ENCODE data around the gene RAPSN.

The RAPSN gene

GRCh38 chr11:47437218-47437745 lies 11.7 kb downstream of the RAPSN start (continued):
- TF ChIP-seq AEBP2 (tag by site-specific recombination; IDR thresholded peaks at IDR 0.05; ENCODE audit: borderline replicate concordance) (no peak), GLIS1 (tag by site-specific recombination; IDR thresholded peaks at IDR 0.05) (no peak), ZNF792 (tag by site-specific recombination; IDR thresholded peaks at IDR 0.05) (no peak)

- no peaks in the 10 kb centered on the region for H3K36me3 ChIP-seq (ENCODE audit: control insufficient read depth in 2 of 2, insufficient read depth in 1 of 2, low read length in 2 of 2)
- TF ChIP-seq KLF10 (tag by site-specific recombination; IDR thresholded peaks at IDR 0.05) (no peak), ZNF354C (tag by site-specific recombination; IDR thresholded peaks at IDR 0.05; ENCODE audit: borderline replicate concordance, low read depth) (no peak), ZNF701 (tag by site-specific recombination; IDR thresholded peaks at IDR 0.05) (no peak), YY2 (tag by site-specific recombination; IDR thresholded peaks at IDR 0.05) (no peak), ZNF133 (tag by site-specific recombination; IDR thresholded peaks at IDR 0.05) (no peak), PRDM6 (tag by site-specific recombination; IDR thresholded peaks at IDR 0.05) (no peak), ZNF555 (tag by site-specific recombination; conservative IDR thresholded peaks at IDR 0.05) (no peak), ZBTB8A (tag by site-specific recombination; IDR thresholded peaks at IDR 0.05) (no peak), ZNF677 (tag by site-specific recombination; IDR thresholded peaks at IDR 0.05) (no peak), OVOL3 (tag by site-specific recombination; IDR thresholded peaks at IDR 0.05) (no peak), ZNF426 (tag by site-specific recombination; IDR thresholded peaks at IDR 0.05) (no peak), ZNF140 (tag by site-specific recombination; IDR thresholded peaks at IDR 0.05) (no peak), BCL11A (tag by site-specific recombination; IDR thresholded peaks at IDR 0.05; ENCODE audit: low read depth) (no peak), ZNF324 (tag by site-specific recombination; IDR thresholded peaks at IDR 0.05) (no peak), SCRT1 (tag by site-specific recombination; IDR thresholded peaks at IDR 0.05; ENCODE audit: borderline replicate concordance) (no peak), ZNF214 (tag by site-specific recombination; IDR thresholded peaks at IDR 0.05; ENCODE audit: borderline replicate concordance) (no peak), ZNF558 (tag by site-specific recombination; IDR thresholded peaks at IDR 0.05) (no peak)
- no peaks in the 10 kb centered on the region for H3K9me3 ChIP-seq (ENCODE audit: control insufficient read depth, insufficient read depth, low read depth, low read length)
- H3K4me1 ChIP-seq (ENCODE audit: control insufficient read depth, insufficient read depth, low read length), result no peaks in the 10 kb centered on the region
- POLR2A ChIA-PET, result interaction anchor here (1.1 kb wide), 1 partner anchor 10 kb away, joined by 3 read pairs; no protein-coding TSS in a partner anchor
- CTCF ChIA-PET, result interaction anchor here (1.2 kb wide), 1 partner anchor 16 kb away, joined by 3 read pairs; no protein-coding TSS in a partner anchor
- H3K27ac ChIP-seq (ENCODE audit: extremely low read depth, low read depth, low read length), result no peak overlapping the region
- H3K4me3 ChIP-seq (ENCODE audit: low read depth, low read length), result no peak overlapping the region
Measured at GRCh38 chr11:47436726-47437125, 12.2 kb downstream of the RAPSN start.

- no peak overlapping the region for H3K27ac ChIP-seq (ENCODE audit: extremely low read depth, low read depth, low read length)
- H3K4me1 ChIP-seq (ENCODE audit: control insufficient read depth, insufficient read depth, low read length), result no peaks in the 10 kb centered on the region
- H3K4me3 ChIP-seq (ENCODE audit: low read depth, low read length), result no peak overlapping the region
- H3K9me3 ChIP-seq (ENCODE audit: control insufficient read depth, insufficient read depth, low read depth, low read length), result no peaks in the 10 kb centered on the region
- ChIA-PET CTCF (no interaction called here), POLR2A (no interaction called here)
- no peak for TF ChIP-seq YY1 (tag by site-specific recombination; IDR thresholded peaks at IDR 0.05)
- no peak for TF ChIP-seq ZNF501 (tag by site-specific recombination; IDR thresholded peaks at IDR 0.05)
- TF ChIP-seq ZNF654 (tag by site-specific recombination; IDR thresholded peaks at IDR 0.05; ENCODE audit: low read depth), result no peak
- TF ChIP-seq ZSCAN30 (tag by site-specific recombination; IDR thresholded peaks at IDR 0.05), result no peak
- TF ChIP-seq SP7 (tag by site-specific recombination; IDR thresholded peaks at IDR 0.05), result no peak
- H3K36me3 ChIP-seq (ENCODE audit: control insufficient read depth in 2 of 2, insufficient read depth in 1 of 2, low read length in 2 of 2), result no peaks in the 10 kb centered on the region
Measured at GRCh38 chr11:47435687-47436086, 13.2 kb downstream of the RAPSN start.
